ENCODE measurements around the gene RUNX2.

The RUNX2 gene

GRCh38 chr6:45631396-45631795 lies 303.3 kb downstream of the RUNX2 start:
- ATAC-seq: no peak
- no peak for TF ChIP-seq CSDC2 (CRISPR knock-in tag; IDR thresholded peaks at IDR 0.05)
- TF ChIP-seq SNAI2 (CRISPR knock-in tag; IDR thresholded peaks at IDR 0.05): no peak
- no peak for TF ChIP-seq GLIS3 (CRISPR knock-in tag; IDR thresholded peaks at IDR 0.05)
- no peak for TF ChIP-seq BACH2 (CRISPR knock-in tag; IDR thresholded peaks at IDR 0.05; ENCODE audit: borderline replicate concordance)

- TF ChIP-seq ZNF8 (CRISPR knock-in tag; IDR thresholded peaks at IDR 0.05) (no peak), GLIS3 (CRISPR knock-in tag; IDR thresholded peaks at IDR 0.05) (no peak), CSDC2 (CRISPR knock-in tag; IDR thresholded peaks at IDR 0.05) (no peak), PATZ1 (CRISPR knock-in tag; IDR thresholded peaks at IDR 0.05; ENCODE audit: borderline replicate concordance) (no peak), ZNF565 (CRISPR knock-in tag; conservative IDR thresholded peaks at IDR 0.05; ENCODE audit: low read depth) (no peak), ZFP3 (CRISPR knock-in tag; IDR thresholded peaks at IDR 0.05) (no peak), TSHZ2 (CRISPR knock-in tag; IDR thresholded peaks at IDR 0.05) (no peak), ZC3H10 (CRISPR knock-in tag; IDR thresholded peaks at IDR 0.05) (no peak), BACH2 (CRISPR knock-in tag; IDR thresholded peaks at IDR 0.05; ENCODE audit: borderline replicate concordance) (no peak), ZFP30 (CRISPR knock-in tag; IDR thresholded peaks at IDR 0.05) (no peak), ISL1 (CRISPR knock-in tag; IDR thresholded peaks at IDR 0.05) (no peak)
- no peak for ATAC-seq
Observed at GRCh38 chr6:45633272-45633908, 305.3 kb downstream of the RUNX2 start.

- TF ChIP-seq ZFP3 (CRISPR knock-in tag; IDR thresholded peaks at IDR 0.05) (no peak), ESRRG (CRISPR knock-in tag; IDR thresholded peaks at IDR 0.05) (no peak), TOX (CRISPR knock-in tag; IDR thresholded peaks at IDR 0.05; ENCODE audit: borderline replicate concordance) (no peak), ISL1 (CRISPR knock-in tag; IDR thresholded peaks at IDR 0.05) (no peak), CSRNP3 (CRISPR knock-in tag; IDR thresholded peaks at IDR 0.05) (no peak), POU6F1 (CRISPR knock-in tag; IDR thresholded peaks at IDR 0.05; ENCODE audit: borderline replicate concordance, low read depth) (no peak), RARB (CRISPR knock-in tag; IDR thresholded peaks at IDR 0.05) (no peak), PPARA (CRISPR knock-in tag; IDR thresholded peaks at IDR 0.05; ENCODE audit: borderline replicate concordance) (no peak)
- no peak for ATAC-seq
Observed at GRCh38 chr6:45634231-45634630, 306.1 kb downstream of the RUNX2 start.

GRCh38 chr6:45635284-45635867 lies 307.2 kb downstream of the RUNX2 start:
- ATAC-seq: no peak
- TF ChIP-seq ESRRG (CRISPR knock-in tag; IDR thresholded peaks at IDR 0.05) (no peak), CSRNP3 (CRISPR knock-in tag; IDR thresholded peaks at IDR 0.05) (no peak), OSR1 (CRISPR knock-in tag; IDR thresholded peaks at IDR 0.05) (no peak)
